Spleen (tissue), 11 donors: Measurements from ENCODE around the gene DHX35. TPM values are rescaled to one million over a fixed set of nuclear protein-coding genes. Genes with fewer than 3 reads are reported as not detected.

Source experiments
- DNase-seq: peaks from one replicate; pipeline ENCODE4 v3.0.0-alpha.2; 2020
- H3K27ac ChIP-seq, 8 donors: fragments of 200-600 bp; sonication (generic) in 7 of 8; 1 replicate in 4 of 8; 2 replicates in 4 of 8; pipeline versions ENCODE4 v1.5.0 to v1.8.0; 2016 to 2021; ENCODE audit warnings: inconsistent platforms in 4 of 8, mild to moderate bottlenecking in 4 of 8, moderate library complexity in 1 of 8
- H3K27me3 ChIP-seq, 7 donors: fragments of 200-600 bp; sonication (generic) in 6 of 7; replicated peaks in 1 of 7; 1 replicate in 4 of 7; 2 replicates in 3 of 7; pipeline versions ENCODE4 v1.5.0 to v1.8.0; 2016 to 2021; ENCODE audit warnings: inconsistent platforms in 3 of 7, mild to moderate bottlenecking in 1 of 7
- H3K36me3 ChIP-seq, 6 donors: fragments of 200-600 bp; sonication (generic) in 5 of 6; 1 replicate in 4 of 6; 2 replicates in 2 of 6; pipeline versions ENCODE4 v1.5.0 to v1.8.0; 2016 to 2021; ENCODE audit warnings: inconsistent platforms in 2 of 6
- H3K4me1 ChIP-seq, 6 donors: fragments of 200-600 bp; sonication (generic) in 5 of 6; 1 replicate in 3 of 6; 2 replicates in 3 of 6; pipeline versions ENCODE4 v1.5.0 to v1.8.0; 2016 to 2021; ENCODE audit warnings: inconsistent platforms in 3 of 6
- H3K4me3 ChIP-seq, 8 donors: fragments of 200-600 bp; sonication (generic) in 7 of 8; 1 replicate in 4 of 8; 2 replicates in 4 of 8; pipeline versions ENCODE4 v1.5.0 to v1.8.0; 2016 to 2021; ENCODE audit warnings: inconsistent platforms in 4 of 8, mild to moderate bottlenecking in 4 of 8, moderate library complexity in 2 of 8
- H3K9me3 ChIP-seq, 8 donors: fragments of 200-600 bp; sonication (generic) in 7 of 8; 1 replicate in 4 of 8; 2 replicates in 4 of 8; pipeline versions ENCODE4 v1.5.0 to v1.8.0; 2016 to 2021; ENCODE audit warnings: inconsistent platforms in 4 of 8
- CTCF ChIP-seq, 11 experiments: fragments of 200-600 bp in 7 of 11; fragments of 450-650 bp in 4 of 11; sonication (generic) in 4 of 11; IDR thresholded peaks in 8 of 11; conservative IDR thresholded peaks in 3 of 11; 1 replicate in 7 of 11; 2 replicates in 4 of 11; pipeline versions ENCODE4 v1.4.0 to v1.8.0; 2016 to 2021; ENCODE audit warnings: antibody characterized with exemption in 11 of 11, inconsistent platforms in 4 of 11, mild to moderate bottlenecking in 1 of 11
- POLR2A ChIP-seq, 3 donors: fragments of 450-650 bp; IDR thresholded peaks; one replicate each; pipeline ENCODE4 v1.5.1; 2017; ENCODE audit warnings: antibody characterized with exemption in 3 of 3, mild to moderate bottlenecking in 1 of 3
- POLR2AphosphoS5 ChIP-seq, 3 donors: sonication (generic); formaldehyde crosslinking; IDR thresholded peaks; one replicate each; pipeline ENCODE4 v1.5.1; 2017; ENCODE audit warnings: antibody characterized with exemption in 3 of 3
- WGBS, 5 donors: extraction: QIAGEN DNeasy Blood & Tissue Kit in 3 of 5; methylation state at CpG; one replicate each; pipeline versions ENCODE4 v1.1.5 to v1.1.7; 2013 to 2018; 5-methylcytosine and 5-hydroxymethylcytosine counted together
- intact Hi-C: fragments of 100-400 bp; cut with DNase I; formaldehyde crosslinking; loops from one replicate; pipeline ENCODE4 v1.15.0; 2023; ENCODE audit warnings: low total_unique reads
- polyA plus RNA-seq, 3 donors: library from polyadenylated mRNA; stranded (reverse); fragments of 200-250 nt; gene quantifications; one replicate each; pipeline ENCODE4 v1.2.1, GENCODE V29; 2013
- total RNA-seq, 7 donors: library from RNA; depleted of rRNA in 3 of 7; stranded (reverse); fragments of >200 nt in 3 of 7; fragmentation: NEBNext Ultra II Directional in 4 of 7; extraction: Animal tissue kit (Norgen Biotek cat#: 25700) in 4 of 7; gene quantifications; one replicate each; pipeline versions ENCODE4 v1.1.0 to v1.2.1, GENCODE V29; 2016 to 2021
- donor health status: healthy with polysubstance abuse.
- donor health status: DM: no; HTN: no; CAD: no; lungs with moderate emphysema.
- donor health status: DM: no; HTN: no; CAD: no.
- donor health status: Bipolar disorder and iron deficiency.
- donor health status: healthy.
- donor health status: DM: no; HTN: no; CAD: no.
- donor health status: DM: yes; HTN: yes; CAD: no.

Gene DHX35
- total and polyA plus RNA-seq, 10 donors, result 4.7 to 16.4 (median 11.3) TPM

- Histone ChIP-seq H3K9me3 (no peaks in the 10 kb centered on the region), H3K27ac (no peak overlapping the region), H3K27me3 (no peaks in the 10 kb centered on the region), H3K4me1 (no peaks in the 10 kb centered on the region), H3K4me3 (no peak overlapping the region), H3K36me3 (peaks cover 0 to 45% (median 0%) of the 10 kb centered on the region in 6 donors)
- no peak for TF ChIP-seq CTCF (IDR thresholded peaks at IDR 0.05 in 8 of 11, conservative IDR thresholded peaks at IDR 0.05 in 3 of 11)
- no peak for TF ChIP-seq POLR2AphosphoS5 (IDR thresholded peaks at IDR 0.05)
- no peak for TF ChIP-seq POLR2A (IDR thresholded peaks at IDR 0.05)
- 62 to 81% (median 76%) methylated on average over 2 of the region's 2 CpGs for WGBS, 5 donors
- no peak for DNase-seq
- intact Hi-C loops, result no loop called here
Observed at GRCh38 chr20:38939686-38940085, 22.5 kb upstream of the DHX35 start.

- no peaks in the 10 kb centered on the region for H3K9me3 ChIP-seq
- H3K27me3 ChIP-seq, result no peaks in the 10 kb centered on the region
- no peak overlapping the region for H3K27ac ChIP-seq
- H3K4me3 ChIP-seq, result no peak overlapping the region
- TF ChIP-seq POLR2AphosphoS5 (IDR thresholded peaks at IDR 0.05) (no peak), CTCF (IDR thresholded peaks at IDR 0.05 in 8 of 11, conservative IDR thresholded peaks at IDR 0.05 in 3 of 11) (no peak), POLR2A (IDR thresholded peaks at IDR 0.05) (no peak)
- peaks cover 0 to 45% (median 0%) of the 10 kb centered on the region in 6 donors for H3K36me3 ChIP-seq
- WGBS, 5 donors, result 92 to 99% (median 97%) methylated on average over 5 of the region's 5 CpGs
- intact Hi-C loops, result no loop called here
- no peak for DNase-seq
- H3K4me1 ChIP-seq, result no peaks in the 10 kb centered on the region
Observed at GRCh38 chr20:38940644-38941043, 21.5 kb upstream of the DHX35 start.

- DNase-seq, result no peak
- no peak for TF ChIP-seq CTCF (IDR thresholded peaks at IDR 0.05 in 8 of 11, conservative IDR thresholded peaks at IDR 0.05 in 3 of 11)
- TF ChIP-seq POLR2AphosphoS5 (IDR thresholded peaks at IDR 0.05), result no peak
- TF ChIP-seq POLR2A (IDR thresholded peaks at IDR 0.05), result no peak
- Histone ChIP-seq H3K27me3 (no peaks in the 10 kb centered on the region), H3K9me3 (no peaks in the 10 kb centered on the region), H3K36me3 (peaks cover 0 to 46% (median 0%) of the 10 kb centered on the region in 6 donors), H3K27ac (no peak overlapping the region), H3K4me1 (no peaks in the 10 kb centered on the region), H3K4me3 (no peak overlapping the region)
- WGBS, 5 donors, result 94 to 98% (median 96%) methylated on average over 5 of the region's 5 CpGs
- intact Hi-C loops, result no loop called here
Observed at GRCh38 chr20:38941726-38942389, 20.3 kb upstream of the DHX35 start.

GRCh38 chr20:38945012-38945411 lies 17.1 kb upstream of the DHX35 start:
- H3K4me1 ChIP-seq, result no peaks in the 10 kb centered on the region
- H3K36me3 ChIP-seq, result peaks cover 0 to 55% (median 0%) of the 10 kb centered on the region in 6 donors
- no peak overlapping the region for H3K27ac ChIP-seq
- TF ChIP-seq CTCF (IDR thresholded peaks at IDR 0.05 in 8 of 11, conservative IDR thresholded peaks at IDR 0.05 in 3 of 11) (no peak), POLR2AphosphoS5 (IDR thresholded peaks at IDR 0.05) (no peak), POLR2A (IDR thresholded peaks at IDR 0.05) (no peak)
- H3K27me3 ChIP-seq, result no peaks in the 10 kb centered on the region
- H3K9me3 ChIP-seq, result no peaks in the 10 kb centered on the region
- intact Hi-C loops, result no loop called here
- DNase-seq, result no peak
- 78 to 98% (median 91%) methylated on average over 3 of the region's 3 CpGs for WGBS, 5 donors
- no peak overlapping the region for H3K4me3 ChIP-seq
